Neural progenitor cell (in vitro differentiated cells): ENCODE data around the gene KIFC3. TPM values are rescaled to one million over a fixed set of nuclear protein-coding genes. Genes with fewer than 3 reads are reported as not detected.

Experiments used
- DNase-seq: peaks from one replicate; pipeline ENCODE4 v3.0.0-alpha.2; 2016; ENCODE audit warnings: low spot score
- H2AFZ ChIP-seq: fragments of 200-600 bp; sonication (generic); replicated peaks from 2 replicates; pipeline ENCODE4 v1.6.1; 2016; ENCODE audit warnings: antibody characterized with exemption
- H3F3A ChIP-seq: fragments of 200-600 bp; sonication (generic); 2 replicates; pipeline ENCODE4 v1.6.1; 2016; ENCODE audit warnings: antibody characterized with exemption, low read depth
- H3K27ac ChIP-seq: fragments of 200-600 bp; sonication (generic); 2 replicates; pipeline ENCODE4 v1.5.1; 2016; ENCODE audit warnings: mild to moderate bottlenecking
- H3K27me3 ChIP-seq: fragments of 200-600 bp; sonication (generic); 2 replicates; pipeline ENCODE4 v1.6.1; 2016; ENCODE audit warnings: mild to moderate bottlenecking, moderate library complexity
- H3K36me3 ChIP-seq: fragments of 200-600 bp; sonication (generic); 2 replicates; pipeline ENCODE4 v1.5.1; 2016
- H3K4me1 ChIP-seq: fragments of 200-600 bp; sonication (generic); 2 replicates; pipeline ENCODE4 v1.6.1; 2016; ENCODE audit warnings: mixed run types
- H3K4me2 ChIP-seq: fragments of 200-600 bp; sonication (generic); 2 replicates; pipeline ENCODE4 v1.6.1; 2016
- H3K4me3 ChIP-seq: fragments of 200-600 bp; sonication (generic); 2 replicates; pipeline ENCODE4 v1.5.1; 2016
- H3K79me2 ChIP-seq: fragments of 200-600 bp; sonication (generic); 2 replicates; pipeline ENCODE4 v1.6.1; 2016; ENCODE audit warnings: low read depth
- H3K9ac ChIP-seq: fragments of 200-600 bp; sonication (generic); 2 replicates; pipeline ENCODE4 v1.6.1; 2016
- H3K9me3 ChIP-seq: fragments of 200-600 bp; sonication (generic); 2 replicates; pipeline ENCODE4 v1.5.1; 2016; ENCODE audit warnings: low read depth
- H4K20me1 ChIP-seq: fragments of 200-600 bp; sonication (generic); 2 replicates; pipeline ENCODE4 v1.6.1; 2016; ENCODE audit warnings: low read depth
- H3K27ac Mint-ChIP-seq: 3 replicates; pipeline ENCODE4 v1.8.0; 2021; ENCODE audit warnings: mixed read lengths
- H3K27me3 Mint-ChIP-seq: 2 replicates; pipeline ENCODE4 v1.8.0; 2022; ENCODE audit warnings: low read depth, mild to moderate bottlenecking, inconsistent platforms, moderate library complexity, mixed read lengths; ENCODE audit not compliant: insufficient read depth
- H3K36me3 Mint-ChIP-seq: 3 replicates; pipeline ENCODE4 v1.8.0; 2021; ENCODE audit warnings: mixed read lengths
- H3K4me1 Mint-ChIP-seq: 3 replicates; pipeline ENCODE4 v1.8.0; 2021; ENCODE audit warnings: mixed read lengths
- H3K4me3 Mint-ChIP-seq: 3 replicates; pipeline ENCODE4 v1.8.0; 2021; ENCODE audit warnings: mild to moderate bottlenecking, moderate library complexity, mixed read lengths
- H3K9me3 Mint-ChIP-seq: 3 replicates; pipeline ENCODE4 v1.8.0; 2020; ENCODE audit warnings: mixed read lengths
- EZH2 ChIP-seq: fragments of 200-600 bp; sonication (generic); IDR thresholded peaks from 2 replicates; pipeline ENCODE4 v1.6.1; 2017; ENCODE audit warnings: antibody characterized with exemption, mild to moderate bottlenecking, moderate library complexity
- EZH2phosphoT487 ChIP-seq: fragments of 200-600 bp; sonication (generic); IDR thresholded peaks from 2 replicates; pipeline ENCODE4 v1.6.1; 2017; ENCODE audit warnings: antibody characterized with exemption
- total RNA-seq: library from RNA; depleted of rRNA; stranded (reverse); fragments of >200 nt; gene quantifications from 2 replicates; pipeline ENCODE4 v1.2.3, GENCODE V29; 2015; ENCODE audit warnings: low replicate concordance
- TF ChIP-seq, protein P1 (sequence below): fragments of 200-600 bp; sonication (generic); IDR thresholded peaks from 2 replicates; pipeline ENCODE4 v1.5.1; 2017; ENCODE audit warnings: antibody characterized with exemption, mild to moderate bottlenecking

The KIFC3 gene
- total RNA-seq, 1 donor from 2014 or later: 0.28 TPM

DNA sequence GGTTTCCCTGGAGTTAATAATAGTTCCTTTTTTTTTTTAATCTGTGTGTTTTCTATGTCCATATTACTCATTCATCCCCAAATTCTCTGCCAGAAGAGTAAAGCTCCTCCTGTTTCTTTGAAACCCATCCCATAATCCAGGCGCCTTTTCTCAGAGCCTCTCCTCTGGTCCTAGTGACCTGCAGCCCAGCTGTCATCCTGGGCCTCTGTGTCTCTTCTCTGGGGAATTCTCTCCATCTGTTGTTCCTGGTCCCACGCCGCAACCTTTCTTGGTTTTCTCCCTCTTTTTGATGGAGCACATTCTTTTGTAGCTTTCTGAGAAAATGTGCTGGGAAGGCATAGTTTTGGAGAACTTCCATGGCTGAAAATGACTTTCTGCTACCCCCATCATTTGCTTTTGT is 56.5 kb downstream of the KIFC3 start:
- H2AFZ ChIP-seq: no peak overlapping the region
- no peaks in the 10 kb centered on the region for H3K27me3 ChIP-seq
- no peak overlapping the region for H3K4me2 ChIP-seq
- peaks cover 5% of the 10 kb centered on the region for H3K4me1 Mint-ChIP-seq
- no peaks in the 10 kb centered on the region for H3K9me3 ChIP-seq
- H3K9me3 Mint-ChIP-seq: no peaks in the 10 kb centered on the region
- H3K79me2 ChIP-seq: no peaks in the 10 kb centered on the region
- H3K4me3 ChIP-seq: no peak overlapping the region
- no peak overlapping the region for H3K27ac Mint-ChIP-seq
- peaks cover 4% of the 10 kb centered on the region for H3F3A ChIP-seq
- peaks cover 9% of the 10 kb centered on the region for H3K4me1 ChIP-seq
- no peak overlapping the region for H3K9ac ChIP-seq
- H3K27ac ChIP-seq: no peak overlapping the region
- TF ChIP-seq, protein P1, sequence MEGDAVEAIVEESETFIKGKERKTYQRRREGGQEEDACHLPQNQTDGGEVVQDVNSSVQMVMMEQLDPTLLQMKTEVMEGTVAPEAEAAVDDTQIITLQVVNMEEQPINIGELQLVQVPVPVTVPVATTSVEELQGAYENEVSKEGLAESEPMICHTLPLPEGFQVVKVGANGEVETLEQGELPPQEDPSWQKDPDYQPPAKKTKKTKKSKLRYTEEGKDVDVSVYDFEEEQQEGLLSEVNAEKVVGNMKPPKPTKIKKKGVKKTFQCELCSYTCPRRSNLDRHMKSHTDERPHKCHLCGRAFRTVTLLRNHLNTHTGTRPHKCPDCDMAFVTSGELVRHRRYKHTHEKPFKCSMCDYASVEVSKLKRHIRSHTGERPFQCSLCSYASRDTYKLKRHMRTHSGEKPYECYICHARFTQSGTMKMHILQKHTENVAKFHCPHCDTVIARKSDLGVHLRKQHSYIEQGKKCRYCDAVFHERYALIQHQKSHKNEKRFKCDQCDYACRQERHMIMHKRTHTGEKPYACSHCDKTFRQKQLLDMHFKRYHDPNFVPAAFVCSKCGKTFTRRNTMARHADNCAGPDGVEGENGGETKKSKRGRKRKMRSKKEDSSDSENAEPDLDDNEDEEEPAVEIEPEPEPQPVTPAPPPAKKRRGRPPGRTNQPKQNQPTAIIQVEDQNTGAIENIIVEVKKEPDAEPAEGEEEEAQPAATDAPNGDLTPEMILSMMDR: no peak
- TF ChIP-seq EZH2phosphoT487 (no peak), EZH2 (no peak)
- no peaks in the 10 kb centered on the region for H4K20me1 ChIP-seq
- H3K27me3 Mint-ChIP-seq: no peaks in the 10 kb centered on the region
- no peak for DNase-seq
- H3K36me3 Mint-ChIP-seq: peaks cover 6% of the 10 kb centered on the region
- H3K4me3 Mint-ChIP-seq: no peak overlapping the region
- no peaks in the 10 kb centered on the region for H3K36me3 ChIP-seq

DNA sequence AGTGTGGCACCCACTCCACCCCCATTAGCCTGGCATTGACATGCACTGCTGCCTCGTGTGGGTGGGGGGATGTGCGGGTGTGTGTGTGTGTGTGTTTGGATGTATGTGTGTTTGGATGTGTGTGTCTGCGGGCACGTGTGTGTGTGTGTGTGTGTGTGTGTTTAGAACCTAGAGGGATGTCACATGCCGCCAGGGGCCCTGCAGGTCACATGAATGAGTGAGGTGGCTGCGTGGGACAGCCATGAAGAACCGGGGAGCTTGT is 57.7 kb downstream of the KIFC3 start:
- Histone ChIP-seq H3K4me2 (no peak overlapping the region), H3F3A (peaks cover 4% of the 10 kb centered on the region), H3K79me2 (no peaks in the 10 kb centered on the region), H3K27ac (no peak overlapping the region), H3K4me3 (no peak overlapping the region), H4K20me1 (no peaks in the 10 kb centered on the region), H3K9me3 (no peaks in the 10 kb centered on the region), H3K27me3 (no peaks in the 10 kb centered on the region), H3K4me1 (peaks cover 9% of the 10 kb centered on the region), H2AFZ (no peak overlapping the region), H3K9ac (no peak overlapping the region), H3K36me3 (no peaks in the 10 kb centered on the region)
- no peak for DNase-seq
- H3K27ac Mint-ChIP-seq: no peak overlapping the region
- no peaks in the 10 kb centered on the region for H3K9me3 Mint-ChIP-seq
- no peaks in the 10 kb centered on the region for H3K27me3 Mint-ChIP-seq
- peaks cover 6% of the 10 kb centered on the region for H3K36me3 Mint-ChIP-seq
- H3K4me3 Mint-ChIP-seq: no peak overlapping the region
- TF ChIP-seq, protein P1: no peak
- TF ChIP-seq EZH2 (no peak), EZH2phosphoT487 (no peak)
- H3K4me1 Mint-ChIP-seq: peaks cover 5% of the 10 kb centered on the region

DNA sequence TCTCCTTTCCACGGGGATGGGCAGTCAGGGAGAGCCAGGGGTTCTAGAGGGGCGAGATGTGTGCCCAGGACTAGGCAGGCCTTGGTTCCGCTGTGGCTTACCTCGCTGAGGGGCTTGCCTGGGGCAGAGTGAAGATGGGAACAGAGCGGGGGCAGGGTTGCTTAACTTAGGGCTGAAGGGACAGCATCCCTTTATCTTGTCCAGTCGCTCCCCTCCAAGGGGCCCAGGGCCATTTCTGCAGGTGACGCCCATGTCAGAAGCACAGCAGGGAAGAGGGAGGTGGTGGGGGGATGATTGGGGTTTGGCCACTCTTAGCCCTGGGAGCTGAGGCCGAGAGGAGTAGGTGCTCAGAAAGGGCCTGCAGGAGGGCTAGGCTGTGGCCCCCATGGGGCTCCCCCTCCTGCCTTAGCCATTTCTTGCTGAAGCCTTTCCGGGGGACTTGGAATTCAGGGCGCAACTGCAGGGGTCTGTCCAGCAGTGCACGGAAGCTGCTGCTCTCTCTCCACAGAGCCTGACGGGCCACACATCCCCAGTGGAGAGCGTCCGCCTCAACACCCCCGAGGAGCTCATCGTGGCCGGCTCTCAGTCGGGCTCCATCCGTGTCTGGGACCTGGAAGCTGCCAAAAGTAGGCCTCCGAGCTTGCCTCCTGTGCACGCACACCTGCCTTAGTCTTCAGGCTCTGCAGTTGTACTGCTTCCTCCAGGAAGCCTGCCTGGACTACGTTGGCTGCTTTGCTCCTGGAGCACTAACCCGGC is 58.2 kb downstream of the KIFC3 start:
- peak overlapping the region; percentile 32 for H3K9ac ChIP-seq
- no peaks in the 10 kb centered on the region for H3K9me3 Mint-ChIP-seq
- H3K4me3 Mint-ChIP-seq: no peak overlapping the region
- no peaks in the 10 kb centered on the region for H4K20me1 ChIP-seq
- no peak overlapping the region for H3K4me3 ChIP-seq
- no peaks in the 10 kb centered on the region for H3K27me3 ChIP-seq
- H2AFZ ChIP-seq: no peak overlapping the region
- H3F3A ChIP-seq: peaks cover 4% of the 10 kb centered on the region
- no peak overlapping the region for H3K27ac Mint-ChIP-seq
- no peaks in the 10 kb centered on the region for H3K27me3 Mint-ChIP-seq
- no peak for TF ChIP-seq EZH2phosphoT487
- TF ChIP-seq EZH2: no peak
- TF ChIP-seq, protein P1: no peak
- H3K79me2 ChIP-seq: no peaks in the 10 kb centered on the region
- H3K4me1 ChIP-seq: peaks cover 9% of the 10 kb centered on the region
- peaks cover 5% of the 10 kb centered on the region for H3K4me1 Mint-ChIP-seq
- no peak overlapping the region for H3K4me2 ChIP-seq
- H3K9me3 ChIP-seq: no peaks in the 10 kb centered on the region
- H3K36me3 Mint-ChIP-seq: peaks cover 6% of the 10 kb centered on the region
- DNase-seq: no peak
- no peak overlapping the region for H3K27ac ChIP-seq
- H3K36me3 ChIP-seq: no peaks in the 10 kb centered on the region
